Epithelial cell of proximal tubule (primary cell): ENCODE data around the gene KIRREL3. TPM values are rescaled to one million over a fixed set of nuclear protein-coding genes. Genes with fewer than 3 reads are reported as not detected.

ENCODE experiments used
- DNase-seq: peaks from one replicate; pipeline ENCODE4 v3.0.0-alpha.2; 2011; ENCODE audit warnings: low read depth
- H3K4me3 ChIP-seq: 2 replicates; pipeline ENCODE4 v1.5.1; 2011; ENCODE audit warnings: low read depth, mild to moderate bottlenecking, low read length
- CTCF ChIP-seq: conservative IDR thresholded peaks from 2 replicates; pipeline ENCODE4 v1.5.1; 2012; ENCODE audit warnings: low read depth, mild to moderate bottlenecking, low read length
- total RNA-seq: library from RNA; depleted of rRNA; stranded (reverse); fragments of >200 nt; gene quantifications from 2 replicates; pipeline ENCODE4 v1.2.3, GENCODE V29; 2015

The KIRREL3 gene
- total RNA-seq, 1 donor from 2014 or later: 5.1 TPM

- H3K4me3 ChIP-seq: no peak overlapping the region
- DNase-seq: no peak
- TF ChIP-seq CTCF: no peak
These were observed 413.0 kb downstream of the KIRREL3 start for GRCh38 chr11:126587541-126587940.

DNA sequence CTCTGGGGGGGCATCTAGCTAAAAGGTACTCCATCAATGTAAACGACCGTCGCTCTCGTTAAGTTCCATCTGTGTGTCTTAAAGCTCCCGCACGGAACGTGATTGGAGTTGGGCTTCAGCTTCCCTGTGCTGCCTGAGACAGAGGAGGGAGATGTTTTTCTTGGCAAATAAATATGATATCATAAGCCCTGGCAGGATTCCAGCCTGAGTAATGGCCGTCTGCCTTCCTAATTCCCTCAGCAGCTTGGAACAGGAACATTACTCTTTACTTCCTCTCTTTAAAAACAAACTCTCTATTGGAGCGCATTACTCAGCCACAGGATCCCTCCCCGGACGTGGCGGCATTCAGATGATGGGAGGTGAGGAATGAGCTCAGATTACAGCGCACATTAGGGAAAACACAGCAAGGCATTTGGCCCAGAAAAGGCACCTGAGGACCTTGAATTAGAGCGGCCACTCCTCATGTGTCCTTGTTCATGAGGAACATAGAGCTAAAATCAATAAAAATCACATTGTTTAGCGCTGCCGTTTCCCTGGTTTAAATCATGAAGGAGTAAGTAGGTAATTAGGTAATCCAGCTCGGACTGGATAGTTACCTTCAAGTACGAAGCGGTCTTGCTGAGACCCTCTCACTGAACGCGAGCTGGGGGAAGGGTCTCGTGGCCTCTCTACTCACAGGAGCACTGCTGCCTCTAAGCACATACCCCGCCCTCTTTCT lies 414.6 kb downstream of the KIRREL3 start:
- peak; percentile 16 for DNase-seq
- H3K4me3 ChIP-seq: peak overlapping the region; percentile 38
- no peak for TF ChIP-seq CTCF

GRCh38 chr11:126585388-126585773 lies 415.2 kb downstream of the KIRREL3 start:
- no peak for DNase-seq
- peak overlapping the region; percentile 38 for H3K4me3 ChIP-seq
- TF ChIP-seq CTCF: no peak

DNA sequence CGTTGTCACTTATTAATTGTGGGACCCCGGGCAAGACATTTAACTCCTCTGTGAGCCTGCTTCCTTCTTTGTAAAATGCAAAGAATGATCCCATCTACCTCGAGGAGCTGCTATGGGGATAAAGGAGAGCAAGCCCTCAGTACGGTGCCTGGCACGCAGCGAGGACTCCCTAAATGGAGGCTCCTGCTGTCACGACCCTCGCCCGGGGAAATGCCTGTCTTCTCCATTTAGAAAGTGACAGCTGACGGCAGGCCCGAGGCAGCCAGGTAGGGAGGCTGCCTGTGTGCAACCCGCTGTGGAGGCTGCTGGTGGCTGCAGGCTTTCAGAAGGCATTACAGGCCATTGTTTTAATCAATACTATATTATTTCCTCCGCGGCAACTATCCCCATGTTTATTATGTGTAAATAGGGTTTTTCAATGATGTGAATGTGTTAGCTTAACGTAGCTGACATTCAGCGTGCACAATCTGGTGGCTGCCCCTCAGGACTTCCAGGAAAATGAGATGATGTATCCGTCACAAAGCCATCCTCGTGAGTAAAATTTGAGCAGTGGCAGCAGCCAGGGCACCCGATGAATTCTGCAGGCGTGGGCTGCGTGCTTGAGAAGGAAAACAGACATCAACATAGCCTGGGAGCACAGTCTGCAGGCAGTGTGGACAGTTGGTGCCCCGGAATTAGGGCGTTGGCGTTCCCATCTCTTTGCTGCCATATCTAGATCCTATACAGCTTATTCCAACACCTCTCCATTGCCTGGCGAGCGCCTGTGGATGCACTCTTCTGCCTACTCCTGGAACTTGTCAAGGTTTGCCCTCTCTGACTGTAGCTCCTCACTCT lies 416.8 kb downstream of the KIRREL3 start:
- no peak for TF ChIP-seq CTCF
- DNase-seq: no peak
- H3K4me3 ChIP-seq: no peak overlapping the region

DNA sequence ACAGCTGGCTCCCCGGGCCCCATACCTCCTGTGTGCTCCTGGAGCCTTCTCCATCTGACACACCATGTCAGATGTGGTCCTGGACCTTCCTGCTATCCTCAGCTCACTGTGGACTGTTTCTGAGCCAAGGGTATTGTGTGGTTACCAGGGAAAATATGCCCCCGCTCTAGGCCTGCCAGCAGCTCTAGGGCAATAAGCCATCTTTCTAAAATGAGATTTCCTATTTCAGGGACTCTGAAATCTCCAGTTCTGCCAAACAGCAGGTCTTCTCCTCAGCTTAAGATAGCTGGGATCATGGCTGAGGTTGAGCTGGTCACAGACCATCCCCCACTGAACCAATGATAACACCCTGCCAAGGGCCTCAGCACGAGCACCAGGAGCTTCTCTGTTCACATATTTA lies 417.5 kb downstream of the KIRREL3 start:
- TF ChIP-seq CTCF: no peak
- H3K4me3 ChIP-seq: no peak overlapping the region
- DNase-seq: no peak

DNA sequence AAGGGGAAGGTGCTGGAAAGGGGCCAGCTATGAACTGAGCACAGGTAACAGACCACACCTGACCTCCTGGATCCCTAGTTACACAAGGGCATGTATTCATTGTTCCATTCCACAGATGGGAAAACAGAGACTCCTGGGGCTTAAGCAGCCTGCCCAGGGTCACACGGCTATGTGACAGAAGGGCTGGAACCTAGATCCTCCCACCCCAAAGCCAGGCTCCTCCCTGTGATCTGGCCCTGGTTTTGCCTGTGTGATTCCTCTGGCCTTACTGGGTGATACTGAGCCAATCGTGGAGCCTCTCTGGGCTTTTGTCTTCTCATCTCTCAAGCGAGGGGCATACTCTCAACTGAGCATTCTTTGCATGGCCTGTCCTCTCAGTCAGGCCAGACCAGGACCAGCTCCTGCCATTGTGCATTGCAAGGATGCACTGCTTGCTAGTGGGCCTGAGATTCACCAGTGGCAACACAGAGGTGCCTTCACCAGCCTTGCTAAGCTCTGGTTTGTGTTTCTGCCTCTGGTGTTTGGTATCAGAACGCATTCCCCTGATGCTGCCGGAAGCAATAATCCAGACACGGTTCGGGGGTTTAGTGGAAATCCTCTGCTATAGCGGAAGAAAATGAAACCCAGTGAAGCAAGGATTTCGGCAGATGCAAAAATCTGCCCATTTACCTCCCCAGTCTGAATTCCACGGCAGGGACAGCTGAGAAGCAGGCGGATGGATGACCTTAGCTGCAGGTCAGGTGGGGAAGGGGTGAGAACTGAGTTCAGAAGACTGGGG lies 418.5 kb downstream of the KIRREL3 start:
- no peak overlapping the region for H3K4me3 ChIP-seq
- no peak for TF ChIP-seq CTCF
- no peak for DNase-seq
